T-helper 2 cell (primary cell): Measurements from ENCODE around the gene R3HDM4.

Experiments used
- DNase-seq, 5 experiments: peaks; one replicate each; pipeline versions ENCODE4 v3.0.0 to v3.0.0-alpha.2; 2012 to 2022

R3HDM4 gene

DNA sequence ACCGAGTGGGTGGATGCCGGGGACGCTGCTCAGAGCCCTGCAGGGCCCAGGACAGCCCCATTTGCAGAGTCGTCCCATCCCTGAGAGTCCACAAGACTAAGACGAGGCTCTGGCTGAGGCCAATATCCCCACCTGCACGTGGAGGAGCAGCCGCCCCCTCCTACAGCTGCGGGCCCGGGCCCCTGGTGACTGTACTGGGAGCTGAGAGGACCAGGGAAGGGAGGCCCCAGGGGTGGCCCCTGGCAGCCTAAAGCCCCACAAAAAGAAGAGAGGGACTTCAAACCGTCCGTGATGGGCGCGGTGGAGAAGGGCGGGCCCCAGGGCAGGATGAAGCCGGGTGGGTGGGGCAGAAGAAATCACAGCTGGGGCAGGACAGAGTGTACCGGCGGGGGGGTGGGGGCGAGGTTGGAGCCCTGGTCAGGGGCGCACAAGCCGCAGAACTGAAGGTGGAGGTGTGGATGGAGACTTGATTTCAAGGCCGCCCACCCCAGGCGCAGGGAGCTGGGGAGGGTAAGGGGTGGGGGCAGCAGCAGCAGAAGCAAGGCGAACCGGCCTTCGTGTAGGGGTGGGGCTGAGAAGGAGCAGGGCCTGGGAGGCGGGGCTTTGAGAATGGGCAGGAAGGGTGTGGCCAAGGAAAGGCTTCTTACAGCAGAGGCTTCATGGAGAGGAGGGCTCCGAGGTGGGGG, 40.6 kb downstream of the R3HDM4 start:
- DNase-seq, result peak; percentile 61 to 94 (median 69)

DNA sequence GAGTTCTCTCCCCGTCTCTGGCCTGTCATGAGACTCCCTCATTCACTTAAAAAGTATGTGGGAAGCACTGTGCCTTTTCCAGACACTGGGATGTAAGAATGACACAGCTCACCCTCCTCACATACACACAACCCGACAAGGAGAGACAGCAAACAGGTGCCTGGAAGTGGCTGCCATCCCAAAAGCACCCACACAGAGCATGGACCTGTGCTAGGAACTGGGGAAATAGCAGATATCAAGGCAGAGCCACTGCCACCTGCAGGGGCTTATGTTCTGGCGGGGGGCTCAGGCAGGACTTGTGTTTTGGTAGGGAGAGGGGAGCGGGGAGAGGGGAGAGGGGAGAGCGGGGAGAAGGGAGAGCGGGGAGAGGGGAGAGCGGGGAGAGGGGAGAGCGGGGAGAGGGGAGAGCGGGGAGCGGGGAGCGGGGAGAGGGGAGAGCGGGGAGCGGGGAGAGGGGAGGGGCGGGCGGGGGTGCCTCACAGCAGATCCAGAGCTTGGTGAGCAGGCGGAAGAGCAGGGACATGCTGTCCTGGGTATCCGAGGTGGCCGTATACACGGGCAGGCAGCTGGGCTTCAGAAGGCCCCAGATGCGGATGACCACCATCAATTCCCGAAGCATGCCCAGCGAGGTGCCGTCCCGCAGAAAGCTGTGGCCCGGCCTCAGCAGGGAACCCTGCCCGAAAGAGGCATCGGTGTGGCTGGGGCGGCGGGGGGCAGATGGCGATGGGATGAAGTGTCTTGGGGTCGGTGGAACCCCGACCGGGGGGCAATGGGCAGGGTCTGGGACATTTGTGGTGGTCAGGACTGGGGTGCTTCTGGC, 41.4 kb downstream of the R3HDM4 start:
- peak in 2 of 5 experiments; percentile 35 to 48 for DNase-seq

DNA sequence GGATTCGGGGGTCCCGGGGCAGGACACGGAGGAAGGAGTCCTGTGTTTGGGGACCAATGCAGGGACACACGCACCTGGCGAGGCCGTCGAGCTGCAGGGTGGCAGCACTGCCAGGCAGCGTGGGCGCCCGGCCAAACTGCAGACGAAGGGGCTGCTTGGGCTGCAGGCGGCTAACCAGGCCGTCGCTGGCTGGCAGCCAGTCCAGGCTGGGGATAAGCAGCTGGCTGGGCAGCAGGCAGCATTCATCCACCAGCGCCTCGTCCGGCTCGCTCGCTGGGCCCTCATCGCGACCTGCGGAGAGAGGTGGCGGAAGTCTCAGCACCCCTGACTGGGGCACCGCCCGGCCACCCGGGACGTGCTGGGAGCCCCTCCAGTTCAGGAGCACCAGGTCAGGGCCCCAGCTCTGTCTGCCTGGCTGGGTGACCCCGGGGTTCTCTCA, 42.0 kb downstream of the R3HDM4 start:
- DNase-seq, result no peak

DNA sequence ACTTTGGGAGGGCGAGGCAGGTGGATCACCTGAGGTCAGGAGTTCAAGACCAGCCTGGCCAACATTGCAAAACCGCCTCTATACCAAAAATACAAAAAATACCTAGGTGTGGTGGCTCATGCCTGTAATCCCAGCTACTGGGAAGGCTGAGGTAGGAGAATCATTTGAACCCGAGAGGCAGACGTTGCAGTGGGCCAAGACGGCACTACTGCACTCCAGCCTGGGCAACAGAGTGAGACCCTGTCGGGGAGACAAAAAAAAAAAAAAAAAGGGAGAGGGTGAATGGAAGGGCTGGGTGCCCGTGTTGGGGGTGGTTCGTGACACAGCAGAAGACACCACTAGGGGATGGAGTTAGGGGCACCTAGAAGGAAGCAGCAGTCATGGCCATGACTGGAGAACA, 42.7 kb downstream of the R3HDM4 start:
- DNase-seq, result no peak

DNA sequence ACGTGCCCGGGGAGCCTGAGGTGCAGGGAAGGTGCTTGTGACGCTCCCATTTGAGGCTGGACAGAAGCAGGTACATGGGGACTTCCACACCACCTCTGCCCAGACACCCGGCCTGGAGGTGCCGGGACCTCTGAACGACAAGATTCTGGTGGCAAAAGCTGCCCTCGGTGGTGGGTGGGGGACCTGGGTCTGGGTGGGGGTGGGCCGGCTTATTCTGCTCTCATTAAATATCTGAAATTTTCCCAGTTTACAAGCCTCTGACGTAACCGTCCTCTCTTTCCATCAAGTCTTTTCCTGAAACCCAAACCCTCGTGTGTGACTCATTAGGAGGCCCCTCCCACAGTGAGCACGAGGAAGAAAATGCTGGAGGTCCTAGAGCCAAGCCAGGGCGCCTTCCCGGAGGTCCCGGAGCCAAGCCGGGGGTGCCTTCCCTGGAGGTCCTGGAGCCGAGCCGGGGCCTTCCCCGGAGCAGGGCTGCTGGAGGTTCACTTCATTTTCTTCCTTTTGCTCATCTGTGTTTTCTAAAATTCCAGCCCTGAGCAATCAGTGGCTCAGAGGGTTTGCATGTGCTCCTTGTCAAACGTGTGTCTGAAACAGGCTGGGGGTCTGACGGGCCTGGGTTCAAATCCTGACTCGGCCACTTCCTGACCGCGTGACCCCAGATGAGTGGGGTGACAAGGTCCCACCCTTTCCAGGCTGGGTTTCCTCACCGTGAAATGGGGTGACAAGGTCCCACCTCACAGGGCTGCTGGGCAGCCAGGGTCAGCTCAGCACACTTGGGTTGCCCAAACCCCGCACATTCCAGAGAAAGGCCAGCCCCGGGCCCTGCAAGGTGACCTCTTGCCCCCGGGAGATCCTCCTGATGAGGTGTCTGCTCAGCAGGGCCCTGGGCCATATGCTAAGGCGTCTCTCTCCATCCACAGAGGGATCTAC, 43.5 kb downstream of the R3HDM4 start:
- DNase-seq, result no peak

DNA sequence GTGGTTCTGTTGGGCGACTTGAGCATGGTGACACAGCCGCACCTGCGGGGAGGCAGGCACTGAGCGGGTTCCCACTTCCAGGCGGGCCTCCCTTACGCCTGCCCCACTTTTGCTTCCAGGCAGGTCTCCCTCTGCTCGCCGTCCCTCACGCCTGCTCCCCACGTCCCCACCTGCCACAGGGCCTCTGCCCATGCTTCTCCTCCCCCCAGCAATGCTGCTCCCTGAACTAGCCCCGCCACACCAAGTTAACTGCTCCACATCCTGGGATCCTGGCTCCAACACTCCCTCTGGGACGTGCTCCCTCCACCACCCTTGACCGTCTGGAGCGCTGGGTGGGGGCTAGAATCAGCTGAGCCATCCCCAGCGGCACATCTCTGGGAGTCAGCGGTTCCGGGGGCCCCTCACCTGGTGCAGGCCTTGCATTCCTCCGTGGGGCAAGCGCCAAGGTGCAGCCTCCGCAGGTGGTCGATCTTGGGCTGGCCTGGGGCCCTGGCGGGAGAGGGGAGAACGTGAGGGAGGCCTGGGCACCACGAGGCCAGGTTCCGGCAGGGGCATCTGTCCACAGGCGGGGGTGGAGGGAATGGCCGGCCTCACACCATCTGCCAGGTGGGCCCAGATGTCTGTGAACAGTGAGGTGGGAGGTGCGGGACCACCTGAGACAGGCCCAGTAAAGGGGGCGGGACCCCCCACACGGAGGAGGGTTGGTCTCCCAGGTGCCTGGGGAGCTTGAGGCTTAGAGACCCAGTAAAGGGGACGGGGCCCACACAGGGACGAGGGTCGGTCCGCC, 44.4 kb downstream of the R3HDM4 start:
- no peak for DNase-seq

DNA sequence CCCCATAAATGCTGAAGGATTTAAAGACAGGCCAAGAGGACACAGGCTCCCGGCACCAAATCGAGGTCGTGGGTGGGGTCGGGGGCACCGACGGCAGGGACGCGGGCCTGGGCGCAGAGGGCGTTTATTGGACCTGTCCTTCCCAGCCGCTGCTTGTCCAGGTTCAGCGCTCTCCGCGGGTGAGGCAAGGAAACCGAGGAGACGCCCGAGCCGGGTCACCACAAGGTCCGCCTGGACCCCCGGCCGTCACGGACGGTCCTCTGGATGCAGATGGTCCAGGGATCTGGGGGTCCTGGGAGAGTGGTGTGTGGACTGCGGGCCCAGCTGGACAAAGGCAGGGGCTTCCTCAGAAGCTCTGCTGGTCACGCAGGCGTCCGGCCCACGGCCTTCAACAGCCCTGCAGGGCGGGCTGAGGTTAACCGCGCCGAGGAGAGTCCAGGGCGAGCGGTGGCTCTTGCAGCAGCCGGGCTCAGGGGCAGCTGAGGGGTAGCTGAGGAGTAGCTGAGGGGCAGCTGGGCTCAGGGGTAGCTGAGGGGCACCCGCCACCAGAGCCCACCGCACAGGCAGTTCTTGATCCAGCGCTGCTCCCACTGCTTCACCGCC, 45.1 kb downstream of the R3HDM4 start:
- DNase-seq, result no peak

DNA sequence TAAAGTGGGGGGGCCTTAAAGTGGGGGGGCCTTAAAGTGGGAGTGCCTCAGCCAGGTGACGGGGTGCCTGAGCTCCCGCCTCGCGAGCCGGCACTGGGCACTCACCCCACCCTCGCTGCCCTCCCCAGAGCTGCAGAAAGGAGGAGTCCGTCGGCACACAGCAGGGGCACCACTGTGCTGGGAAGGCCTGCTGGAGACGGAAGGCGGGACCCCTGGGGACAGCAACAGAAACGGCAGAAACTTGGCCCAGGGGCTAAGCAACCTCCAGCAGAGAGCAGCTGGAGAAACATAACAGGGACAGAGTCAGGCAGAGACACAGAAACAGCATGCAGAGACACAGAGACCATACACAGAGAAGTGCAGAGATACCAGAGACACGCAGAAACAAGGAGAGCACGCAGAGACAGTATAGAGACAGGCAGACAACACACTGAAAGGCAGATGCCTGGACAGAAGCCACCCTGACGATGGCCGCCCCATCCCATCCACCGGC, 45.7 kb downstream of the R3HDM4 start:
- DNase-seq, result no peak

DNA sequence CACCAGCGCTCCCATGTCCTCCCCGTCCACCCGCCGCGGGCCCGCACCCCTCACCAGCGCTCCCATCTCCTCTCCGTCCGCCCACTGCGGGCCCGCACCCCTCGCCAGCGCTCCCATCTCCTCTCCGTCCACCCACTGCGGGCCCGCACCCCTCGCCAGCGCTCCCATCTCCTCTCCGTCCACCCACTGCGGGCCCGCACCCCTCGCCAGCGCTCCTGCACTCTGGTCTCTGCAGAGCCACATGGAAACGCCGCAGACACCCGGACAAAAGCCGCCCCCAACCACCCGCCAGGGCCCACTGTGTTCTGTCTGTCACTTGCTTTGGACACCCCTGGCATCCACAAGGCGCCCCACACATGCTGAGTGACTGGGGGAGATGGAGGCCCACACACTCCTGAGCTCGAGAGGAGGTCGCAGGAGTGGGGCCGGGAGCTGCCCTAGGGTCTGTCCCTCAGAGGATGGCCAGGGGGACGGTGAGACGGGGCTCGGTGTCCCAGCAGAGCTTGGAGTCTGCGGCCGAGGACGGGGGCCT, 46.2 kb downstream of the R3HDM4 start:
- DNase-seq, result no peak

DNA sequence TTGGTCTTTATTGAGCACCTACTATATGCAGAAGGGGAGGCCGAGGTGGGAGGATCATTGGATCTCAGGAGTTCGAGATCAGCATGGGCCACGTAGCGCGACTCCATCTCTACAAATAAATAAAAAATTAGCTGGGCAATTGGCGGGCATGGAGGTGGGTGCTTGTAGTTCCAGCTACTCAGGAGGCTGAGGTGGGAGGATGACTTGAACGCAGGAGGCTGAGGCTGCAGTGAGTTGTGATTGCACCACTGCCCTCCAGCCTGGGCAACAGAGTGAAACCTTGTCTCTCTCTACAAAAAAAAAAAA, 49.8 kb downstream of the R3HDM4 start:
- no peak for DNase-seq

DNA sequence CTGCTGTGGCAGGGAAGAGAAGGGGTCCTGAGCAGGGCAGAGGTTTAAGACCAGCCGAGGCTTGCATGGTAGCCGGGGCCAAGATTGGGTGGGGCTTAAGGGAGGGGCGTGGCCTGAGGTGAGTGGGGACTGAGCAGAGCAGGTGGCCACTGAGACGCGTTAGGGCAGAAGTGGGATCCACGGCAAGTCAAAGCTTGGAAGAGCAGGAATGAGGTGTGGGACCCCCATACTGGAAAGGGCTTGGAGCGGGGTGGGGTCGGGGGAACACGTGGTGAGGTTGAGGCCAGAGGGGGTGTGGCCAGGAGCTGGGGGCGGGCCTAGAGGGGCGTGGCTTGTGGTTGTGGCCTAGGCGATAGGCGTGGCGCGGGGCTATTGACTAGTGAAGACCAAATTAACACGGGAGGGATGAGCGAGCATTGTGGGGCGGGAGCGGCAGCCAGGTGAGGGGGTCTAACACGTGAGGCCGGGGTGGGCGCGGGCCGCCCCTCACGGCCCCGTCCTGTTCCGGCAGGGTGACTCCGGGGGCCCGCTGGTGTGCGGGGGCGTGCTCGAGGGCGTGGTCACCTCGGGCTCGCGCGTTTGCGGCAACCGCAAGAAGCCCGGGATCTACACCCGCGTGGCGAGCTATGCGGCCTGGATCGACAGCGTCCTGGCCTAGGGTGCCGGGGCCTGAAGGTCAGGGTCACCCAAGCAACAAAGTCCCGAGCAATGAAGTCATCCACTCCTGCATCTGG, 50.3 kb downstream of the R3HDM4 start:
- DNase-seq, result peak; percentile 64 to 83 (median 68)

DNA sequence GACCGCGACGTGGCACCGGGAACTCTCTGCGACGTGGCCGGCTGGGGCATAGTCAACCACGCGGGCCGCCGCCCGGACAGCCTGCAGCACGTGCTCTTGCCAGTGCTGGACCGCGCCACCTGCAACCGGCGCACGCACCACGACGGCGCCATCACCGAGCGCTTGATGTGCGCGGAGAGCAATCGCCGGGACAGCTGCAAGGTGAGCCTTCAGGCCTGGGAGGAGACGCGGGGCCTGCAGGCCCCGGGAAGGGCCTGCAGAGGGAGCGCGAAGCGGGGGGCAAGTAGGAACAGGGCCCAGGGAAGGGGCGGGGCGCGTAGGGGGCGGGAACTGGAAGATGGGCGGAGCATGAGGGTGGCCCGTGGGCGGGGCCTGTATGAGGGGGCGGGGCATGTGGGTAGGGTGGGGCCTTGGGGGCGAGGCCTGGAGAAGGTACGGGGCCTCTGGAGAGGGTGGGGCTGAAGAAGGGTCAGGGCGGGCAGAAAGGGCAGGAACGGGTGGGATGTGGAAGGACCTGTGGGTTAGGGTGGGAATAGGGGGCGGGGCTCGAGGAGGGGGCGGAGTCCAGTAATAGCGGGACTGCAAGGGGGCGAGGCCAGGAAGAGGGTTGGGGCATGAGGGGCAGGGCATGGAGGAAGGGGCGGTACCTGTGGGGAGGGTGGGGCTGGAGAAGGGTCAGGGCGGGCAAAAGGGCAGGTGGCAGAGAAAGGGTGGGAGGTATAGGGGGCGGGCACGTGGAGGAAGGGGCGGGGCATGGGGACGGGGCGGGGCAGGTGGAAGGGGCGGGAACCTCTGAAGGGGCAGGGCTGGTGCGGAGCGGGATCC, 51.1 kb downstream of the R3HDM4 start:
- DNase-seq, result peak; percentile 44 to 75 (median 66)

DNA sequence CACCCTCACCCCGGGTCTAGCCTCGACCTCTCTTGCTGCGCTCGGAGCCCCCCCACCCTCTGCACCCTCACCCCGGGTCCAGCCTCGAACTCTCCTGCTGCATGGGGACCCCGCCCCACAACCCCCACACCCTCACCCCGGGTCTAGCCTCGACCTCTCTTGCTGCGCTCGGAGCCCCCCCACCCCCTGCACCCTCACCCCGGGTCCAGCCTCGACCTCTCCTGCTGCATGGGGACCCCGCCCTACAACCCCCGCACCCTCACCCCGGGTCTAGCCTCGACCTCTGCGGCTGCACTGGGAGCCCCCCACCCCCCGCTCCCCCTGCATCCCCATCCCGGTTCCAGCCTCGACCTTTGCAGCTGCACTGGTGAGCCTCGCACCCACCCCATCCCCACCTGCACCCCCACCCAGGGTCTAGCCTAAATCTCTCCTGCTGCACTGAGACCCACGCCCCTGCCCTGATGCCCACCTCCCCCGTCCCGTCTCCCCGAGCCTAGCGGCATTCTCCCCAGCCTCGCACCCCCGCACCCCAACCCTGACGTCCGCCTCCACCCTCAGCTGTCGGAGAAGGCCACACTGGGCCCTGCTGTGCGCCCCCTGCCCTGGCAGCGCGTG, 51.8 kb downstream of the R3HDM4 start:
- no peak for DNase-seq

DNA sequence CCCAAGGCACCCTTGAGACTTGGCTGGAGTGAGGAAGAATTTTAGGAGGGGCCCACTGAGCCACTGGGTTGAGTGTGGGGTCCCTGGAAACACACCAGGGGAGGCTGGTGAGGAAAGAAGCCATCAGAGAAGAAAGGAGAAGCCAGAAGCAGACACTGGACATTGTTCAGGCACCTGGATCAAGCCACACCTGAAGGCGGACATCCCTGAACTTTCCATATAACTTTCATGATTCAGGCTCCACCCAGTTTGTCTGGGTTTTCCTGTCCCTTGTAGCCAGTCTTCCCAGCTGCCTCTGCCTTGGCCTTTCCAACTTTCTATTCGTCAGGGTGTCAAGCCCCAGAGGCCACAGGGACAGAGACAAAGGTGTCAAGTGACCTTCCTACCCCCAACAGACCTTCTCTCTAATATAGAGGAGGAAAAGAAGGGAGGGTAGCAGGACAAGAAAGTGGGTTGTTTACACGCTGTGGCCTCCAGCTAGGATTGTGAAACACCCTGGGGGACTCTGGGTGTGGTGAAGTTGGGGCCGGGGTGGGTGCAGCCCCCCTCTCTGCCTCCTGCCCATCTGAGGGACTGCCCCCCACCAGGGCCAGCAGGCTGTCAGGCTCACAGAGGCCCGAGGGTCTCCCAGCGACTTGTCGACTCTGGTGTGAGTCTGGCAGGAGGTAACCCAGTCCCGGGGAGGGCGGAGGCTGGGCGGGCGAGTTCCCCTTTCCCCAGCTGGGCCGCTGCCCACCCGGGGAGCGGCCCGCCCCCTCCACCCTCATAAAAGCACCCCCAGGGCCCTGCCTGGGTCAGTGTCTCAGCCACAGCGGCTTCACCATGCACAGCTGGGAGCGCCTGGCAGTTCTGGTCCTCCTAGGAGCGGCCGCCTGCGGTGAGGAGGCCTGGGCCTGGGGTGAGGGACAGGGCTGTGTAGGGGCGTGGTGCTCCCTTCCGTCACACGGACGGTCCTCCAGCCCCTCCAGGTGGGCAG, 53.9 kb downstream of the R3HDM4 start, which contains the start of gene CFD:
CFD (plus strand) TSS at position 797 of the 976 bp plus-strand sequence; CDS start at position 823, 26 bp downstream.
- DNase-seq, result no peak

DNA sequence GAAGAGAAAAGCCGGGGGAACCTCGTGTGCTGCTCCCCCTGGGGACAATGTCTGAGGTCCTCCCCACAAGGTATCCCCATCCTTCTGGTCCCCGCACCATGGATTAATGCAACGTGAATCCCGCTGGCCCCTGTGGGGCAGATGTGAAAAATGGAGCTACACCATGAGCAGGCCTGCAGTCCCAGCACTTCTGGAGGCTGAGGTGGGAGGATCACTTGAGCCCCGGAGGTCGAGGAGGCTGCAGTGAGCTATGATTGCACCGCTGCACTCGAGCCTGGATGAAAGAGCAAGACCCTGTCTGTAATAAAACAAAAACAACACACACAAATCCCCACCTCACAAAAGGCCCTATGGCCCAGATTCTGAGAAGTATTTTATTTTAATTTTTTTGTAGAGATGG, 54.7 kb downstream of the R3HDM4 start:
- no peak for DNase-seq

DNA sequence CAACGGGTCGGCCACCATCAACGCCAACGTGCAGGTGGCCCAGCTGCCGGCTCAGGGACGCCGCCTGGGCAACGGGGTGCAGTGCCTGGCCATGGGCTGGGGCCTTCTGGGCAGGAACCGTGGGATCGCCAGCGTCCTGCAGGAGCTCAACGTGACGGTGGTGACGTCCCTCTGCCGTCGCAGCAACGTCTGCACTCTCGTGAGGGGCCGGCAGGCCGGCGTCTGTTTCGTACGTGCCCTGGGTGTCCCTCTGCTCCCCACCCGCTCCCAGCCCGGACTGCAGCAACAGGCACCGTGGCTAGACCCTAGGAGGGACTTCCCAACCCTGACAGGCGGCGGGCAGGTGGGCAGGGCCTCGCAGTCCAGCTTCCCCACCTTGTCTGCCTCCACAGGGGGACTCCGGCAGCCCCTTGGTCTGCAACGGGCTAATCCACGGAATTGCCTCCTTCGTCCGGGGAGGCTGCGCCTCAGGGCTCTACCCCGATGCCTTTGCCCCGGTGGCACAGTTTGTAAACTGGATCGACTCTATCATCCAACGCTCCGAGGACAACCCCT, 57.4 kb downstream of the R3HDM4 start:
- DNase-seq, result no peak

DNA sequence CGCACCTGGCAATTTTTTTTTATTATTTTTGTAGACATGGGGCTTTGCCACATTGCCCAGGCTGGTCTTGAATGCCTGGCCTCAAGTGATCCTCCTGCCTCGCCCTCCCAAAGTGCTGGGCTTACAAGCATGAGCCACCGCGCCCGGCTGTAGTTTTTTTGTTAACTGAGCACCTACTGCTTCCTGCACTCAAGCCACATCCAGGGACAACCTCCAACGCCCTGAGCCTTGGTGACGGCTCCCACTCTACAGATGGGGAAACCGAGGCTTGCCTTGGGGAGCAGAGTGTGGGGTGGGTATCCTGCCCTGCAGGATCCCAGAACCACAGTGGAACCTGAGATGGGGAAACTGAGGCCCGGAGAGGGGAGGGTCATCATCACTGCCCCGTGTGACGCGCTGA, 57.9 kb downstream of the R3HDM4 start:
- no peak for DNase-seq

DNA sequence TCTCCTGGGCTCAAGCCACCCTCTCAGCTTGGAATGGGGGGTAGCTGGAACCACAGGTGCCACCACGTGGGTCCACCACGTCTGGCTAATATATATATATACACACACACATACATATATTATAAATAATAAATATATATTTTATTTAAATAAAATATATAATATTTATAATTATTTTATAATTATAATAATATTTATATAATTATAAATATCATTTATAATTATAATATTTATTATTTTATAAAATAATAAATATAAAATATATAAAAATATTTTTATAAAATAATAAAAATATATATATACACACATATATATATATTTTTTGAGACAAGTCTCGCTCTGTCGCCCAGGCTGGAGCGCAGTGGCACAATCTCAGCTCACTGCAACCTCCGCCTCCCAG, 58.5 kb downstream of the R3HDM4 start:
- DNase-seq, result no peak
